HG02840 (cell line): ENCODE results near the gene PRKACA.
"Not testable (repeated sequence)": the region's sequence is repeated elsewhere in the genome, so short reads cannot be mapped to it uniquely, and the experiment has no call there.

Experiments
- ATAC-seq: cut with Tn5 transposase; IDR thresholded peaks from one replicate; pipeline ENCODE4 v1.9.1; 2021; ENCODE audit warnings: mild to moderate bottlenecking, moderate library complexity, moderate number of reproducible peaks; ENCODE audit not compliant: unreplicated experiment, low FRiP score

Gene PRKACA

GRCh38 chr19:14148751-14149410 is 31.3 kb upstream of the PRKACA start:
- no peak for ATAC-seq

- ATAC-seq: no peak
These were observed 30.4 kb upstream of the PRKACA start for GRCh38 chr19:14147797-14148605.

- no peak for ATAC-seq
These were observed 29.2 kb upstream of the PRKACA start for GRCh38 chr19:14146789-14147216.

GRCh38 chr19:14146169-14146568 is 28.6 kb upstream of the PRKACA start:
- not testable (repeated sequence) for ATAC-seq

GRCh38 chr19:14145381-14145780 is 27.8 kb upstream of the PRKACA start:
- ATAC-seq: no peak

GRCh38 chr19:14142262-14143190 is 25.0 kb upstream of the PRKACA start:
- ATAC-seq: no peak

DNA sequence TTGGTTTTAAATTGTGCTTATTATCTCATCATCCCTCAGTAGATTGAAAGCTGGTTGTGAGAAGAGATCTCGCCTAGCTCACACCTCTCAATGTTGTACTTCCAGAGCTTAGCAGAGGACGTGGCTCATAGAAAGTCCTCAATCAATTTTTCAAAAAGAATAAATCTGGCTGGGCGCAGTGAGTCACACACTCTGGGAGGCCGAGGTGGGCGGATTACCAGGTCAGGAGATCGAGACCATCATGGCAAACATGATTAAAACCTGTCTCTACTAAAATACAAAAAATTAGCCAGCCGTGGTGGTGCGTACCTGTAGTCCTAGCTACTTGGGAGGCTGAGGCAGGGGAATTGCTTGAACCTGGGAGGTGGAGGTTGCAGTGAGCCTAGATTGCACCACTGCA is 23.5 kb upstream of the PRKACA start:
- no peak for ATAC-seq

DNA sequence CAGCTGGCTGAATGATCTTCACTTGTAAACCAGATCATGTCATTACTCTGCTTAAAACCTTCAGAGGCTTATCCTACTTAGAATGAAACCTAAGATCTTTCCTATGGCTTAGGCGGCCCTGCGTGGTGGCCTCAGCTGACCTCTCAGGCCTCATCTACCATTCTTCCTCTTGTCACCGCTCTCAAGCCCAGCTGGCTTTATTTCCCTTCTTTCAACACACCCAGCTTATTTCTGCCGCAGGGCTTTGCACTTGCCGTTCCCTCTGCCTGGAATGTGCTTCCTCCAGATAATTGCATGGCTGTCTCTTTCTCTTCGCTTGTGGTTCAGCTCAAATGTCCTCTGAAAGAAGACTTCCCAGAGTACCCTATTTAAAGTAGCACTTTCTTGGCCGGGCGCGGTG is 22.4 kb upstream of the PRKACA start:
- ATAC-seq: no peak

- no peak for ATAC-seq
These were observed 21.2 kb upstream of the PRKACA start for GRCh38 chr19:14138576-14139265.

DNA sequence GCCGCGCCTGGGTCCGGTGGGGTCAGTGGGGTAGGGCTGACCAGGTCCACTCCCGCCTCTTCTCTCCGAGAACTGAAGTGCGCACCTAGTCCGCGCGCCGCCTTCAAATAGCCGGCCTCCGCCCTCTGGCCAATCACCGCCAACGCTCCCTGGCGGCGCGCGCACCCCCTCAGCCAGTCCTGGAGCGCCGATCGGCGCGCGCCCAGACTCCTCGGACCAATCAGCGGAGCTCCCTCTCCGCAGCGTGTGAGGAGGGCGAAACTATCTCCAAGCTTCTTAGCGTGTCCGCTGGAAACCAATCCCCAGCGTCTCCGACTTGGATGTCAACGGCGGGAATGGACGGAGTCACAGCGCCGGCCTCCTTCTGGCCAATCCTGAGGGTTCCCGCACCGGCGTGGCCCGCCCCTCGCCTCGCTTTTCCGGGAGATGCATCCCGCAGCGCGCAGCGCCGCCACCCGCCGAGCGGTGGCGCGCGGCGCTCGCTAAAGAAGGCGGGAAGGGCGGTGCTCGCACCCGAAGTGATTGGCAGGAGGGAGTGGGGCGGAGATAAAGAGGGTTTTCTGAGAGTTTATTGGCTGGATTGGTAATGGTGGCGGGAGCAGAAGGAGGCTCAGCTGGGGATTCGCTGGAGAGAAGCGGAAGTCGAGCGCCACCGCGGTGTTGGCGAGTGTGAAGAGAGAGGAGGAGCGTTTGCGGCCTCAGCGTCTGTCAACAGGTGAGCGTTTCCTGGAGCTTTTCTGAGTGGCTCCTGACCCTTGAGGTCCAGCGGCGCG is 19.1 kb upstream of the PRKACA start, which contains the start of gene ASF1B:
ASF1B (minus strand) TSS at position 81 of the 773 bp plus-strand sequence. CDS start 133 bp downstream, outside the sequence.
- peak; percentile 86 for ATAC-seq

DNA sequence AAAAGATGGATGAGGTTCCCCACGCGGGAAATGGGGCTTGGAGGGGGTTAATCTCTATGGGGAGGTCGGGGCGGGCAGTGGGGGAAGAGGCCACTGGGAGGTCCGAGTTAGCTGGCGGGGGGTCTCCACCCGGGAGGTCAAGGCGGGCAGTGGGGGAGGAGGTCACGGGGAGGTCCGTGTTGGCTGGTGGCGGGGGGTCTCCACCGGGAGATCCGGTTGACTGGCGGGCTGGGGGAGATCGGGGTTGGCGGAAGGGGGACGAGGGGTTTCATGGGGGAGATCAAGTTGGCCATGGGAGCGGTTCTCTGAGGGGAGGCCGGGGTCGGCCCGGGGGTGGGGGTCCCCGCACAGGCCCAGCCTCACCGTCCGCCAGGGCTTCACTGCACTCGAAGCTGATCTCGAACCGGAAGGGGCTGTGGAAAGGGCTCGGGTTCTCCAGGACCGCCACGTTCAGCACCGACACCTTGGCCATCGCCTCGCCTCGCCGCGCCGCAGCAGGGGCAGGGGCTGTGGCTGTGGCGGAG is 18.5 kb upstream of the PRKACA start:
- no peak for ATAC-seq

- no peak for ATAC-seq
These were observed 17.8 kb upstream of the PRKACA start for GRCh38 chr19:14135355-14135754.

- no peak for ATAC-seq
These were observed 10.5 kb upstream of the PRKACA start for GRCh38 chr19:14127929-14128509.

- ATAC-seq: no peak
These were observed 9.6 kb upstream of the PRKACA start for GRCh38 chr19:14127176-14127575.

GRCh38 chr19:14122924-14123323 is 5.4 kb upstream of the PRKACA start:
- ATAC-seq: no peak

- ATAC-seq: no peak
These were observed 2.9 kb upstream of the PRKACA start for GRCh38 chr19:14120497-14120780.

DNA sequence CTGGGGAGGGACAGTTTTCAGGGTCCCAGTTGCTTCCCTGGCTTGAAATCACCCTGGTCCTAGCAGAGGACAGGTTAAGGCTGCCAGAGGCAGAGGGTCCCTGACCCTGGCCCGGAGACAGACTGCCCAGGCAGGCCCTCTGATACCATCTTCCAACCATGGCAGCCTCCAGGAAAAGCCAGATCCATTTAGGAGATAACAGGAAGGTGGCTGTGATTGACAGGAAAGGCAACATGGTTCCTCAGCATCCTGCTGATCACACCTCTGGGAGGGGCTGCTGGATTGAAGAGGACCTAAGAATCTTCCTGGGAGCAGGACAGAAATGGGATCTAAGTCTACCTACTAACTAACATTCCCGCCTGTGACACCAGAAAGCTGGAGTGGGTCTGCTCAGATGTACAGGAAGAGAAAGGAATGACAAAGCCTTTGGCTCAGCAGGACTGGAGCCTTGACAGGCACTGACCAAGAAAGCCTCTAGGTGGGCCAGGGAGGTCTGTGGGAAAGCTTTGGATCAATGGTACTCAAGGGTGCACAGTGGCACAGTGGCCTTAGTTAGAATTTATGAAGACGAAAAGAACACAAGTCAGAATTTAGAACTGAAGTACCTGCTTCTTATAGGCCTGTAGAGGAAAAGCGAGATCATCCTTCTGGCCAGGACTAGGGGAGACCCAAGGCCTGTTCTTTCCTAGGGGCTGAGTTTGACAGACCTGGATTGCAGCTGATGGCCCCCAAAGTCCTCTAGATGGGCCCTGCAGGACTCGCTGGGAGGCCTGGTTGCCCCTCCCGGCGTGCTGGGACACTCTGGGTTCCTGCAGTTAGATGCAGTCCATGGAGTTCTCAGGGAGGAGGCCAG is 2.3 kb upstream of the PRKACA start:
- no peak for ATAC-seq

DNA sequence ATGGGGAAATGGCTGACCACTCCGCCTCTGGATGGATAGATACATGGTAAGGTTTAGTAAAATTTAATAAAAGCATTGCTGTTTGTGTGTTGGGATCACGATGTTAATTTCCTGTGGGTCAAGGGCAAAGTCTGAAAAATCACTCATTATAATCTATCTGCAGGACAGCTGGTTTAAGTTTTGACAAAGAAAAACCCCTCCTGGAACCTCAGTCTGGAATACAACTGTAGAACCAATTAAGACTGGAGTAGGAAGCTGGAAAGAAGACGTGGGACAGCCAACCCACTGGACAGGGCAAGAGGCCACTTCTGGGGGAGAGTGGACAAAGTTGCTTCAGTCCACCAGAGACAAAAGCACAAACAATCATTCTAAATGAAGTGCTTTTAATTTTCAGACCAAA is 1.6 kb upstream of the PRKACA start:
- ATAC-seq: no peak
